ENCODE measurements around the gene RNF123. TPM values are rescaled to one million over a fixed set of nuclear protein-coding genes. Genes with fewer than 3 reads are reported as not detected.

RNF123 gene
- total RNA-seq, 1 donor from 2014 or later, result 49.9 TPM

GRCh38 chr3:49716691-49717210 is 27.4 kb downstream of the RNF123 start:
- DNase-seq (ENCODE audit: extremely low spot score, unreplicated experiment), result no peak
- TF ChIP-seq, protein P1, sequence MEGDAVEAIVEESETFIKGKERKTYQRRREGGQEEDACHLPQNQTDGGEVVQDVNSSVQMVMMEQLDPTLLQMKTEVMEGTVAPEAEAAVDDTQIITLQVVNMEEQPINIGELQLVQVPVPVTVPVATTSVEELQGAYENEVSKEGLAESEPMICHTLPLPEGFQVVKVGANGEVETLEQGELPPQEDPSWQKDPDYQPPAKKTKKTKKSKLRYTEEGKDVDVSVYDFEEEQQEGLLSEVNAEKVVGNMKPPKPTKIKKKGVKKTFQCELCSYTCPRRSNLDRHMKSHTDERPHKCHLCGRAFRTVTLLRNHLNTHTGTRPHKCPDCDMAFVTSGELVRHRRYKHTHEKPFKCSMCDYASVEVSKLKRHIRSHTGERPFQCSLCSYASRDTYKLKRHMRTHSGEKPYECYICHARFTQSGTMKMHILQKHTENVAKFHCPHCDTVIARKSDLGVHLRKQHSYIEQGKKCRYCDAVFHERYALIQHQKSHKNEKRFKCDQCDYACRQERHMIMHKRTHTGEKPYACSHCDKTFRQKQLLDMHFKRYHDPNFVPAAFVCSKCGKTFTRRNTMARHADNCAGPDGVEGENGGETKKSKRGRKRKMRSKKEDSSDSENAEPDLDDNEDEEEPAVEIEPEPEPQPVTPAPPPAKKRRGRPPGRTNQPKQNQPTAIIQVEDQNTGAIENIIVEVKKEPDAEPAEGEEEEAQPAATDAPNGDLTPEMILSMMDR (conservative IDR thresholded peaks at IDR 0.05), result no peak
- peaks cover 8% of the 10 kb centered on the region for H3K4me1 Mint-ChIP-seq (ENCODE audit: unreplicated experiment)

DNA sequence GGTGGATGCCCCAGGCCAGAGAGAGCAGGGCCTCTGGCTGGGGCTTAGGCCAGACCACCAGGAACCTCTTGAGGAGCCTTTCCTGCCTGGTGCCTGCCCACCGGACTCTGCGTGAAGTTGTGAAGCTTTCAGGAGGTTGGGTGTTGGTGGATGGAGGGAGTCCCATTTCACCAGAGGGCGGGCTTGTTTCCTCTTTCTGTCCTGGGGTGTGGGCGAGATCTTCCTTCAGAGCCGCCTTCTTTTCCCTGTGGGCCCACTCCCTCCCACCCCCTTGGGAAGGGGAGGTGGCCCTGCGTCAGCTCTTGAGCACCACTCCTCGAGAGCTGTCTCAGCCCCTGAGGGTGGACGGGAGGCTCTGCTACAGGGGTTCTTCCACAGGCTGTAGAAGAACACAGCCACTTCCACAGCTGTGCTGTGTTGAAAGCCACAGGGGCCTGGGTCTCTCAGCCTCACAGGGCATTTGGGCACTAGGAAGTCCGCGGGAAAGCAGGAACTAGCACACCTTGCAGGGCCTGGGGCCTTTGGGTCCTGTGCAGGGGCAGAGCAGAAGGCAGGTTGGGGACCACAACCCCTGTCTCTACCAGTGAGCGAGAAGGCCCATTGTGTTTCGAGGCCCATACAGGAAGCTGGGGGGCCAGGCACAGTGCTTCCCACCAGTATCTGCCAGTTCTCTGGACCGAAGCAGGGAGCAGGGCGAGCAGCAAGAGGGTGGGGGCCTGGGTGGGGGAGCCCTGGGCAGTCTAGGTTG is 28.0 kb downstream of the RNF123 start:
- no peaks in the 10 kb centered on the region for H3K27me3 Mint-ChIP-seq
- no peak overlapping the region for H3K27ac Mint-ChIP-seq
- H3K9me3 Mint-ChIP-seq, result no peaks in the 10 kb centered on the region
- TF ChIP-seq, protein P1 (conservative IDR thresholded peaks at IDR 0.05), result no peak
- no peaks in the 10 kb centered on the region for H3K36me3 Mint-ChIP-seq
- peaks cover 9% of the 10 kb centered on the region for H3K4me1 Mint-ChIP-seq (ENCODE audit: unreplicated experiment)
- H3K4me3 Mint-ChIP-seq, result peak overlapping the region; percentile 55
- DNase-seq (ENCODE audit: extremely low spot score, unreplicated experiment), result no peak

More at GRCh38 chr3:49716691-49717210, 27.4 kb downstream of the RNF123 start:
- no peaks in the 10 kb centered on the region for H3K27me3 Mint-ChIP-seq
- H3K4me3 Mint-ChIP-seq, result no peak overlapping the region
- H3K36me3 Mint-ChIP-seq, result no peaks in the 10 kb centered on the region
- H3K9me3 Mint-ChIP-seq, result no peaks in the 10 kb centered on the region
- H3K27ac Mint-ChIP-seq, result no peak overlapping the region

GRCh38 chr3:49717959-49718857 is 28.9 kb downstream of the RNF123 start:
- Mint-ChIP-seq H3K9me3 (no peaks in the 10 kb centered on the region), H3K4me1 (ENCODE audit: unreplicated experiment) (peaks cover 13% of the 10 kb centered on the region), H3K27ac (peak overlapping the region; percentile 92), H3K36me3 (no peaks in the 10 kb centered on the region), H3K27me3 (no peaks in the 10 kb centered on the region), H3K4me3 (peak overlapping the region; percentile 85)
- DNase-seq (ENCODE audit: extremely low spot score, unreplicated experiment), result peak; percentile 68
- TF ChIP-seq, protein P1 (conservative IDR thresholded peaks at IDR 0.05), result no peak

- Mint-ChIP-seq H3K4me3 (peak overlapping the region; percentile 85), H3K27ac (peak overlapping the region; percentile 92), H3K9me3 (no peaks in the 10 kb centered on the region), H3K4me1 (ENCODE audit: unreplicated experiment) (peaks cover 13% of the 10 kb centered on the region), H3K27me3 (no peaks in the 10 kb centered on the region), H3K36me3 (no peaks in the 10 kb centered on the region)
- TF ChIP-seq, protein P1 (conservative IDR thresholded peaks at IDR 0.05), result no peak
- DNase-seq (ENCODE audit: extremely low spot score, unreplicated experiment), result peak; percentile 68
Observed at GRCh38 chr3:49718858-49719213, 29.5 kb downstream of the RNF123 start.

DNA sequence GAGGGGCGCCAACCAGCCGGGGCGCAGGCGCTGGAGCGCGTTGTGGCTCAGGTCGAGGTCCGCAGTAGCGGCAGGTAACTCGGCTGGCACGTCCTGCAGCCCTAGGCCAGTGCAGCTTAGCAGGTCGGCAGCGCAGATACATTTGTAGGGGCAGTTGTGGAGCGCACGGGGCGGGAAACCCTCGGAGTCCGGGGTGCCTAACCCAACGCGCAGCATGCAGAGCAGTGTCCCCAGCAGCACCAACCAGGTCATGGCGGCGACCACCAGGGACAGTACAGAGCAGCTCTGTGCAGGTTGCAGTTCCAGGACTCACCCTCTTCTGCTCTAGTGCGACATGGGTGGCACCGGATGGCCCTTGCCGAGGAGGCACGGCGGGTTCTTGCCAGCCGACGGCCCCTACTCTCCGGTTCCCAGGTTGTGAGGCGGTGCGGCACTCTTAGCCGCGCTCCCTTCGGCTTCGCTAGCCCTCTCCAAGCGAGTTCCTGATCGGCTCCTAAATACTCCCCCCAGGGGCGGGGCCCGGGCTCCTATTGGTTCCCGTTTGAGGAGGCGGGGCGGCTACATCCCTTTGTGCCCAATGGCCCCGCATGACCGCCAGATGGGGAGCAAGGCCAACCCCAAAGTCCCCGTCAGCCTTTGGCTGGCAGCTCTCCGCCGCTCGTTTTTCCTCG is 30.0 kb downstream of the RNF123 start, which contains the start of gene AMIGO3:
Gene AMIGO3, minus strand, starts transcription at position 471 of the 671 bp plus-strand sequence. Its CDS starts 219 bp downstream, at position 252.
- Mint-ChIP-seq H3K9me3 (no peaks in the 10 kb centered on the region), H3K4me3 (peak within 1 kb of the TSS; percentile 85), H3K4me1 (ENCODE audit: unreplicated experiment) (peaks cover 13% of the 10 kb centered on the region), H3K27ac (peak within 1 kb of the TSS; percentile 92), H3K36me3 (no peaks in the 10 kb centered on the region), H3K27me3 (no peaks in the 10 kb centered on the region)
- TF ChIP-seq, protein P1 (conservative IDR thresholded peaks at IDR 0.05), result peak; percentile 89
- DNase-seq (ENCODE audit: extremely low spot score, unreplicated experiment), result peak; percentile 94

All from type B pancreatic cell (in vitro differentiated cells).